ENCODE measurements around the gene MIEN1. TPM values are rescaled to one million over a fixed set of nuclear protein-coding genes. Genes with fewer than 3 reads are reported as not detected.
"Not testable (repeated sequence)": the region's sequence is repeated elsewhere in the genome, so short reads cannot be mapped to it uniquely, and the experiment has no call there.

MIEN1 gene
- total RNA-seq, 4 donors from 2014 or later: 42.8 to 81.9 (median 67.7) TPM

GRCh38 chr17:39714234-39714633 is 16.1 kb downstream of the MIEN1 start:
- ATAC-seq (no peak), DNase-seq (no peak)
- in situ Hi-C loops (cut with MboI; ENCODE audit: low sequenced_read_pairs in 4 of 4) (no loop called here), intact Hi-C loops (cut with DNase I; ENCODE audit: low total_unique reads) (no loop called here)
- no peak for TF ChIP-seq POLR2A (IDR thresholded peaks at IDR 0.05)
- TF ChIP-seq, protein P1, sequence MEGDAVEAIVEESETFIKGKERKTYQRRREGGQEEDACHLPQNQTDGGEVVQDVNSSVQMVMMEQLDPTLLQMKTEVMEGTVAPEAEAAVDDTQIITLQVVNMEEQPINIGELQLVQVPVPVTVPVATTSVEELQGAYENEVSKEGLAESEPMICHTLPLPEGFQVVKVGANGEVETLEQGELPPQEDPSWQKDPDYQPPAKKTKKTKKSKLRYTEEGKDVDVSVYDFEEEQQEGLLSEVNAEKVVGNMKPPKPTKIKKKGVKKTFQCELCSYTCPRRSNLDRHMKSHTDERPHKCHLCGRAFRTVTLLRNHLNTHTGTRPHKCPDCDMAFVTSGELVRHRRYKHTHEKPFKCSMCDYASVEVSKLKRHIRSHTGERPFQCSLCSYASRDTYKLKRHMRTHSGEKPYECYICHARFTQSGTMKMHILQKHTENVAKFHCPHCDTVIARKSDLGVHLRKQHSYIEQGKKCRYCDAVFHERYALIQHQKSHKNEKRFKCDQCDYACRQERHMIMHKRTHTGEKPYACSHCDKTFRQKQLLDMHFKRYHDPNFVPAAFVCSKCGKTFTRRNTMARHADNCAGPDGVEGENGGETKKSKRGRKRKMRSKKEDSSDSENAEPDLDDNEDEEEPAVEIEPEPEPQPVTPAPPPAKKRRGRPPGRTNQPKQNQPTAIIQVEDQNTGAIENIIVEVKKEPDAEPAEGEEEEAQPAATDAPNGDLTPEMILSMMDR (IDR thresholded peaks at IDR 0.05 in 4 of 5, conservative IDR thresholded peaks at IDR 0.05 in 1 of 5): no peak
- Histone ChIP-seq H3K9me3 (no peaks in the 10 kb centered on the region), H3K27me3 (no peaks in the 10 kb centered on the region), H3K4me1 (peaks cover 12 to 13% of the 10 kb centered on the region in 2 donors), H3K36me3 (peaks cover 0 to 32% of the 10 kb centered on the region in 2 donors), H3K27ac (no peak overlapping the region), H3K4me3 (no peak overlapping the region)

DNA sequence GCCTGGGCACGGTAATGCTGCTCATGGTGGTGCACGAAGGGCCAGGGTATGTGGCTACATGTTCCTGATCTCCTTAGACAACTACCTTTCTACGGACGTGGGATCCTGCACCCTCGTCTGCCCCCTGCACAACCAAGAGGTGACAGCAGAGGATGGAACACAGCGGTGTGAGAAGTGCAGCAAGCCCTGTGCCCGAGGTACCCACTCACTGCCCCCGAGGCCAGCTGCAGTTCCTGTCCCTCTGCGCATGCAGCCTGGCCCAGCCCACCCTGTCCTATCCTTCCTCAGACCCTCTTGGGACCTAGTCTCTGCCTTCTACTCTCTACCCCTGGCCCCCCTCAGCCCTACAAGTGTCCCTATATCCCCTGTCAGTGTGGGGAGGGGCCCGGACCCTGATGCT is 18.5 kb downstream of the MIEN1 start:
- DNase-seq (no peak), ATAC-seq (no peak)
- Histone ChIP-seq H3K4me3 (no peak overlapping the region), H3K27ac (no peak overlapping the region), H3K4me1 (peaks cover 7 to 10% of the 10 kb centered on the region in 2 donors), H3K9me3 (no peaks in the 10 kb centered on the region), H3K36me3 (peaks cover 0 to 45% of the 10 kb centered on the region in 2 donors), H3K27me3 (no peaks in the 10 kb centered on the region)
- in situ Hi-C loops (cut with MboI; ENCODE audit: low sequenced_read_pairs in 4 of 4) (no loop called here), intact Hi-C loops (cut with DNase I; ENCODE audit: low total_unique reads) (no loop called here)
- TF ChIP-seq, protein P1 (IDR thresholded peaks at IDR 0.05 in 4 of 5, conservative IDR thresholded peaks at IDR 0.05 in 1 of 5): no peak
- TF ChIP-seq POLR2A (IDR thresholded peaks at IDR 0.05): no peak

DNA sequence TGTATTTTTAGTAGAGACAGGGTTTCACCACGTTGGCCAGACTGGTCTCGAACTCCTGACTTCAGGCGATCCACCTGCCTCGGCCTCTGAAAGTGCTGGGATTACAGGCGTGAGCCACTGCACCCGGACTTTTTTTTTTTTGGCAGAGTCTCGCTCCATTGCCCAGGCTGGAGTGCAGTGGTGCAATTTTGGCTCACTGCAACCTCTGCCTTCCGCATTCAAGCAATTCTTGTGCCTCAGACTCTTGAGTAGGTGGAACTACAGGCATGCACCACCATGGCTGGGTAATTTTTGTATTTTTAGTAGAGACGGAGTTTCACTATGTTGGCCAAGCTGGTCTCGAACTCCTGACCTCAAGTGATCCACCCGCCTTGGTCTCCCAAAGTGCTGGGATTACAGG is 19.3 kb downstream of the MIEN1 start:
- DNase-seq; in situ Hi-C loops (cut with MboI; ENCODE audit: low sequenced_read_pairs in 4 of 4); intact Hi-C loops (cut with DNase I; ENCODE audit: low total_unique reads); H3K27me3 ChIP-seq; ATAC-seq; H3K9me3 ChIP-seq; H3K4me3 ChIP-seq; H3K4me1 ChIP-seq; H3K27ac ChIP-seq: not testable (repeated sequence)
- H3K36me3 ChIP-seq: peaks cover 0 to 45% of the 10 kb centered on the region in 2 donors

GRCh38 chr17:39709998-39710964 is 20.1 kb downstream of the MIEN1 start:
- no peaks in the 10 kb centered on the region for H3K27me3 ChIP-seq
- peaks cover 0 to 45% of the 10 kb centered on the region in 2 donors for H3K36me3 ChIP-seq
- ATAC-seq (no peak), DNase-seq (no peak)
- TF ChIP-seq, protein P1 (IDR thresholded peaks at IDR 0.05 in 4 of 5, conservative IDR thresholded peaks at IDR 0.05 in 1 of 5): no peak
- TF ChIP-seq POLR2A (IDR thresholded peaks at IDR 0.05): no peak
- H3K27ac ChIP-seq: no peak overlapping the region
- H3K9me3 ChIP-seq: no peaks in the 10 kb centered on the region
- in situ Hi-C loops (cut with MboI; ENCODE audit: low sequenced_read_pairs in 4 of 4) (no loop called here), intact Hi-C loops (cut with DNase I; ENCODE audit: low total_unique reads) (no loop called here)
- no peak overlapping the region for H3K4me3 ChIP-seq
- peaks cover 10 to 15% of the 10 kb centered on the region in 2 donors for H3K4me1 ChIP-seq

DNA sequence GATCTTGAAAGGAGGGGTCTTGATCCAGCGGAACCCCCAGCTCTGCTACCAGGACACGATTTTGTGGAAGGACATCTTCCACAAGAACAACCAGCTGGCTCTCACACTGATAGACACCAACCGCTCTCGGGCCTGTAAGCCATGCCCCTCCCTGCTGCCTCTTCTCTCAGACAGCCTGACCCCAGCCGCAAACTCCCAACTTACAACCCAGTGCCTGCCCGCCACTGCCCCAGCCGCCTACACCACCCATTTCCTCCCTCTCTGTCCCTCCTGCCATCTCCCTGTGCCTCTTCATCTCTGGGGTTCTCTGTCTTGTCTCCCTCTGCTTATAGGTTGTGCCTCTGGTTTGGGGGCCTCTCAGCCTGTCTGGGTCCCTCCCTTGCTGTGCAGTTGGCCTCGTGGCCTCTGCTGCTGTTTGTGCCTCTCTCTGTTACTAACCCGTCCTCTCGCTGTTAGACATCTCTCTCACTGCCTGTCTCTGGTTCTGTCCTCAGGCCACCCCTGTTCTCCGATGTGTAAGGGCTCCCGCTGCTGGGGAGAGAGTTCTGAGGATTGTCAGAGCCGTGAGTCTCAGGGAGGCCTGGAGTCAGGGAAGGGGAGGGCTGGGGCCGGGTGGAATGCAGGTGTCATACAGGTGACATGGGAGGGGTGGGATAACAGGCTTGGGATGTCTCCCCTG is 20.9 kb downstream of the MIEN1 start:
- no peak overlapping the region for H3K4me3 ChIP-seq
- no peak for TF ChIP-seq POLR2A (IDR thresholded peaks at IDR 0.05)
- TF ChIP-seq, protein P1 (IDR thresholded peaks at IDR 0.05 in 4 of 5, conservative IDR thresholded peaks at IDR 0.05 in 1 of 5): no peak
- H3K27me3 ChIP-seq: no peaks in the 10 kb centered on the region
- H3K9me3 ChIP-seq: no peaks in the 10 kb centered on the region
- intact Hi-C loops (cut with DNase I; ENCODE audit: low total_unique reads): no loop called here
- peaks cover 17 to 24% of the 10 kb centered on the region in 2 donors for H3K4me1 ChIP-seq
- DNase-seq (no peak), ATAC-seq (no peak)
- peaks cover 0 to 45% of the 10 kb centered on the region in 2 donors for H3K36me3 ChIP-seq
- in situ Hi-C loops (cut with MboI; ENCODE audit: low sequenced_read_pairs in 4 of 4): no loop called here
- H3K27ac ChIP-seq: no peak overlapping the region
